ENCODE measurements around the gene SP100.

DNA sequence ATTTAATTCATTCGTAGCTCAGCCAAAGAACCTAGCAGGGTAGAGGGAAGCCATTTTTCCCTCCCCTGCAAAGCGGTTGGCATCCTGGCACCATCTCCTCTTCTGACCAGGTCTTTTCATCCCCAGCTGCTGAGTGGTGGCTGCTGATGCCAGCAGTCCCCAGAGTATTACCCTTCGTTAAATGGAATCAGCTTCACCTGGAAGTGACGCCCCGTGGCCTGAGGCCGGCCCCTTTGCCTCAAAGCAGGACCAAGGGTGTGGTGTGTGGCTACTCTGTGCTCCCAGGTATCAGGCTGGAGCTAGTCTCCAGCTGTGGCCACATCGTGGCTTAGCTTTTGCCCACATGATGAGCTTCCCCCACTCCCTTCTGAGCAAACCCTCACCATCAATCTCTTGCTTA is 12.3 kb upstream of the SP100 start:
- TF ChIP-seq ZNF548 (tag by site-specific recombination; IDR thresholded peaks at IDR 0.05) (no peak), ZNF473 (tag by site-specific recombination; IDR thresholded peaks at IDR 0.05) (no peak), HOXD13 (CRISPR knock-in tag; IDR thresholded peaks at IDR 0.05; ENCODE audit: borderline replicate concordance) (no peak), MYNN (tag by site-specific recombination; IDR thresholded peaks at IDR 0.05; ENCODE audit: borderline replicate concordance) (no peak), ZNF138 (tag by site-specific recombination; IDR thresholded peaks at IDR 0.05; ENCODE audit: borderline replicate concordance) (no peak), ZNF175 (tag by site-specific recombination; IDR thresholded peaks at IDR 0.05) (no peak), ZNF174 (tag by site-specific recombination; IDR thresholded peaks at IDR 0.05) (no peak), ZNF112 (tag by site-specific recombination; IDR thresholded peaks at IDR 0.05) (no peak)
- TF ChIP-seq, protein P1, sequence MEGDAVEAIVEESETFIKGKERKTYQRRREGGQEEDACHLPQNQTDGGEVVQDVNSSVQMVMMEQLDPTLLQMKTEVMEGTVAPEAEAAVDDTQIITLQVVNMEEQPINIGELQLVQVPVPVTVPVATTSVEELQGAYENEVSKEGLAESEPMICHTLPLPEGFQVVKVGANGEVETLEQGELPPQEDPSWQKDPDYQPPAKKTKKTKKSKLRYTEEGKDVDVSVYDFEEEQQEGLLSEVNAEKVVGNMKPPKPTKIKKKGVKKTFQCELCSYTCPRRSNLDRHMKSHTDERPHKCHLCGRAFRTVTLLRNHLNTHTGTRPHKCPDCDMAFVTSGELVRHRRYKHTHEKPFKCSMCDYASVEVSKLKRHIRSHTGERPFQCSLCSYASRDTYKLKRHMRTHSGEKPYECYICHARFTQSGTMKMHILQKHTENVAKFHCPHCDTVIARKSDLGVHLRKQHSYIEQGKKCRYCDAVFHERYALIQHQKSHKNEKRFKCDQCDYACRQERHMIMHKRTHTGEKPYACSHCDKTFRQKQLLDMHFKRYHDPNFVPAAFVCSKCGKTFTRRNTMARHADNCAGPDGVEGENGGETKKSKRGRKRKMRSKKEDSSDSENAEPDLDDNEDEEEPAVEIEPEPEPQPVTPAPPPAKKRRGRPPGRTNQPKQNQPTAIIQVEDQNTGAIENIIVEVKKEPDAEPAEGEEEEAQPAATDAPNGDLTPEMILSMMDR (tag by site-specific recombination; IDR thresholded peaks at IDR 0.05), result no peak
- TF ChIP-seq, protein P2, sequence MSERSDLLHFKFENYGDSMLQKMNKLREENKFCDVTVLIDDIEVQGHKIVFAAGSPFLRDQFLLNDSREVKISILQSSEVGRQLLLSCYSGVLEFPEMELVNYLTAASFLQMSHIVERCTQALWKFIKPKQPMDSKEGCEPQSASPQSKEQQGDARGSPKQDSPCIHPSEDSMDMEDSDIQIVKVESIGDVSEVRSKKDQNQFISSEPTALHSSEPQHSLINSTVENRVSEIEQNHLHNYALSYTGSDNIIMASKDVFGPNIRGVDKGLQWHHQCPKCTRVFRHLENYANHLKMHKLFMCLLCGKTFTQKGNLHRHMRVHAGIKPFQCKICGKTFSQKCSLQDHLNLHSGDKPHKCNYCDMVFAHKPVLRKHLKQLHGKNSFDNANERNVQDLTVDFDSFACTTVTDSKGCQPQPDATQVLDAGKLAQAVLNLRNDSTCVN (tag by site-specific recombination; optimal IDR thresholded peaks at IDR 0.05), result no peak
- TF ChIP-seq, protein P3, sequence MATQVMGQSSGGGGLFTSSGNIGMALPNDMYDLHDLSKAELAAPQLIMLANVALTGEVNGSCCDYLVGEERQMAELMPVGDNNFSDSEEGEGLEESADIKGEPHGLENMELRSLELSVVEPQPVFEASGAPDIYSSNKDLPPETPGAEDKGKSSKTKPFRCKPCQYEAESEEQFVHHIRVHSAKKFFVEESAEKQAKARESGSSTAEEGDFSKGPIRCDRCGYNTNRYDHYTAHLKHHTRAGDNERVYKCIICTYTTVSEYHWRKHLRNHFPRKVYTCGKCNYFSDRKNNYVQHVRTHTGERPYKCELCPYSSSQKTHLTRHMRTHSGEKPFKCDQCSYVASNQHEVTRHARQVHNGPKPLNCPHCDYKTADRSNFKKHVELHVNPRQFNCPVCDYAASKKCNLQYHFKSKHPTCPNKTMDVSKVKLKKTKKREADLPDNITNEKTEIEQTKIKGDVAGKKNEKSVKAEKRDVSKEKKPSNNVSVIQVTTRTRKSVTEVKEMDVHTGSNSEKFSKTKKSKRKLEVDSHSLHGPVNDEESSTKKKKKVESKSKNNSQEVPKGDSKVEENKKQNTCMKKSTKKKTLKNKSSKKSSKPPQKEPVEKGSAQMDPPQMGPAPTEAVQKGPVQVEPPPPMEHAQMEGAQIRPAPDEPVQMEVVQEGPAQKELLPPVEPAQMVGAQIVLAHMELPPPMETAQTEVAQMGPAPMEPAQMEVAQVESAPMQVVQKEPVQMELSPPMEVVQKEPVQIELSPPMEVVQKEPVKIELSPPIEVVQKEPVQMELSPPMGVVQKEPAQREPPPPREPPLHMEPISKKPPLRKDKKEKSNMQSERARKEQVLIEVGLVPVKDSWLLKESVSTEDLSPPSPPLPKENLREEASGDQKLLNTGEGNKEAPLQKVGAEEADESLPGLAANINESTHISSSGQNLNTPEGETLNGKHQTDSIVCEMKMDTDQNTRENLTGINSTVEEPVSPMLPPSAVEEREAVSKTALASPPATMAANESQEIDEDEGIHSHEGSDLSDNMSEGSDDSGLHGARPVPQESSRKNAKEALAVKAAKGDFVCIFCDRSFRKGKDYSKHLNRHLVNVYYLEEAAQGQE (tag by site-specific recombination; IDR thresholded peaks at IDR 0.05), result no peak

Data from HEK293 (cell line).